GM23338 (cell line): Measurements from ENCODE around the gene GNA15. TPM values are rescaled to one million over a fixed set of nuclear protein-coding genes. Genes with fewer than 3 reads are reported as not detected.

ENCODE experiments used
- ATAC-seq: fragments of 200-7000 bp; cut with Tn5 transposase; 3 replicates; pipeline ENCODE4 v1.9.1; 2020
- DNase-seq: peaks from one replicate; pipeline ENCODE4 v3.0.0-alpha.2; 2015; ENCODE audit warnings: low spot score
- H2AFZ ChIP-seq: fragments of 200-600 bp; sonication (generic); 2 replicates; pipeline ENCODE4 v1.8.0; 2016; ENCODE audit warnings: antibody characterized with exemption, mild to moderate bottlenecking, moderate library complexity
- H3F3A ChIP-seq: fragments of 200-600 bp; sonication (generic); replicated peaks from 2 replicates; pipeline ENCODE4 v1.8.0; 2017; ENCODE audit warnings: antibody characterized with exemption, mixed run types, low read depth
- H3K27ac ChIP-seq: fragments of 200-600 bp; sonication (generic); 2 replicates; pipeline ENCODE4 v1.6.1; 2016; ENCODE audit warnings: low read depth
- H3K27me3 ChIP-seq: fragments of 200-600 bp; sonication (generic); 2 replicates; pipeline ENCODE4 v1.8.0; 2016; ENCODE audit warnings: mild to moderate bottlenecking, mixed run types, moderate library complexity; ENCODE audit not compliant: insufficient read depth
- H3K36me3 ChIP-seq: fragments of 200-600 bp; sonication (generic); 2 replicates; pipeline ENCODE4 v1.8.0; 2016; ENCODE audit warnings: mild to moderate bottlenecking; ENCODE audit not compliant: insufficient read depth
- H3K4me1 ChIP-seq: fragments of 200-600 bp; sonication (generic); 2 replicates; pipeline ENCODE4 v1.8.0; 2016; ENCODE audit warnings: mild to moderate bottlenecking, moderate library complexity; ENCODE audit not compliant: insufficient read depth
- H3K4me2 ChIP-seq: fragments of 200-600 bp; sonication (generic); 2 replicates; pipeline ENCODE4 v1.7.1; 2017; ENCODE audit warnings: mixed run types
- H3K4me3 ChIP-seq: fragments of 200-600 bp; sonication (generic); 2 replicates; pipeline ENCODE4 v1.6.1; 2016; ENCODE audit warnings: mixed run types
- H3K79me2 ChIP-seq: fragments of 200-600 bp; sonication (generic); replicated peaks from 2 replicates; pipeline ENCODE4 v1.8.0; 2017; ENCODE audit warnings: mild to moderate bottlenecking; ENCODE audit not compliant: insufficient read depth
- H3K9me2 ChIP-seq: fragments of 200-600 bp; sonication (generic); 2 replicates; pipeline ENCODE4 v1.8.0; 2017; ENCODE audit not compliant: insufficient read depth
- H4K20me1 ChIP-seq: fragments of 200-600 bp; sonication (generic); replicated peaks from 2 replicates; pipeline ENCODE4 v1.8.0; 2017; ENCODE audit warnings: mild to moderate bottlenecking; ENCODE audit not compliant: insufficient read depth
- H3K27ac Mint-ChIP-seq: 2 replicates; pipeline ENCODE4 v1.8.0; 2020; ENCODE audit warnings: inconsistent platforms, mild to moderate bottlenecking, moderate library complexity, mixed read lengths
- H3K27me3 Mint-ChIP-seq: 3 replicates; pipeline ENCODE4 v1.8.0; 2022; ENCODE audit warnings: low read depth, mild to moderate bottlenecking, moderate library complexity, mixed read lengths, inconsistent platforms; ENCODE audit not compliant: insufficient read depth, poor library complexity
- H3K36me3 Mint-ChIP-seq: 3 replicates; pipeline ENCODE4 v1.8.0; 2021; ENCODE audit warnings: low read depth, mild to moderate bottlenecking, inconsistent platforms, moderate library complexity, mixed read lengths
- H3K4me1 Mint-ChIP-seq: 3 replicates; pipeline ENCODE4 v1.8.0; 2020; ENCODE audit warnings: mild to moderate bottlenecking, inconsistent platforms, mixed read lengths
- H3K4me3 Mint-ChIP-seq: 3 replicates; pipeline ENCODE4 v1.8.0; 2021; ENCODE audit warnings: moderate library complexity, mild to moderate bottlenecking, inconsistent platforms, mixed read lengths
- H3K9me3 Mint-ChIP-seq: 3 replicates; pipeline ENCODE4 v1.8.0; 2020; ENCODE audit warnings: moderate library complexity, mild to moderate bottlenecking, inconsistent platforms, mixed read lengths
- CREB1 ChIP-seq: fragments of 250-450 bp; sonication (Bioruptor Pico); IDR thresholded peaks from 2 replicates; pipeline ENCODE4 v1.5.0; 2020; ENCODE audit warnings: low read depth, mild to moderate bottlenecking, moderate library complexity
- ETS1 ChIP-seq: IDR thresholded peaks from 2 replicates; pipeline ENCODE4 v1.6.1; 2016; ENCODE audit warnings: antibody characterized with exemption
- NANOG ChIP-seq: IDR thresholded peaks from 2 replicates; pipeline ENCODE4 v1.6.1; 2016; ENCODE audit warnings: antibody characterized with exemption, borderline replicate concordance
- ZNF331 ChIP-seq: fragments of 250-450 bp; sonication (Bioruptor Pico); IDR thresholded peaks from 2 replicates; pipeline ENCODE4 v1.5.0; 2020; ENCODE audit warnings: low read depth, mild to moderate bottlenecking, moderate library complexity
- ZNF462 ChIP-seq: fragments of 250-450 bp; sonication (Bioruptor Pico); IDR thresholded peaks from 2 replicates; pipeline ENCODE4 v1.5.0; 2020; ENCODE audit warnings: mild to moderate bottlenecking, moderate library complexity
- polyA plus RNA-seq: library from polyadenylated mRNA; unstranded; fragments of >200 nt; fragmentation: Nextera tagmentation; extraction: Ambion mirVana; gene quantifications from 2 replicates; pipeline ENCODE4 v1.2.1, GENCODE V29; 2016
- total RNA-seq: library from RNA; depleted of rRNA; stranded (reverse); fragments of >200 nt; shearing (Covaris generic); gene quantifications from 2 replicates; pipeline ENCODE4 v1.2.3, GENCODE V29; 2014

GNA15 gene
- total and polyA plus RNA-seq, 2 experiments from 2014 or later = 0.14 to 0.31 TPM

- no peak for TF ChIP-seq ZNF462 (CRISPR knock-in tag)
These were observed 40.2 kb downstream of the GNA15 start (continued) for GRCh38 chr19:3175781-3176714.

GRCh38 chr19:3176715-3177501 lies 41.1 kb downstream of the GNA15 start:
- no peaks in the 10 kb centered on the region for H3K36me3 Mint-ChIP-seq
- no peak overlapping the region for H3K4me3 ChIP-seq
- H3K4me3 Mint-ChIP-seq = no peak overlapping the region
- no peak for ATAC-seq
- H3K27ac ChIP-seq = no peak overlapping the region
- H3K9me2 ChIP-seq = no peaks in the 10 kb centered on the region
- H3K4me2 ChIP-seq = no peak overlapping the region
- no peaks in the 10 kb centered on the region for H3F3A ChIP-seq
- no peaks in the 10 kb centered on the region for H3K4me1 ChIP-seq
- H3K27me3 Mint-ChIP-seq = peaks cover 2% of the 10 kb centered on the region
- H3K27me3 ChIP-seq = no peaks in the 10 kb centered on the region
- no peaks in the 10 kb centered on the region for H3K36me3 ChIP-seq
- DNase-seq = no peak
- peaks cover 11% of the 10 kb centered on the region for H3K9me3 Mint-ChIP-seq
- no peak overlapping the region for H3K27ac Mint-ChIP-seq
- H3K4me1 Mint-ChIP-seq = no peaks in the 10 kb centered on the region
- H4K20me1 ChIP-seq = no peaks in the 10 kb centered on the region
- no peaks in the 10 kb centered on the region for H3K79me2 ChIP-seq
- no peak overlapping the region for H2AFZ ChIP-seq
- TF ChIP-seq CREB1 (CRISPR knock-in tag) (no peak), ZNF331 (CRISPR knock-in tag) (no peak), NANOG (no peak), ETS1 (no peak), ZNF462 (CRISPR knock-in tag) (no peak)
